GM21447 (cell line): ENCODE measurements around the gene HMGXB4.

Experiments used
- ATAC-seq: cut with Tn5 transposase; IDR thresholded peaks from one replicate; pipeline ENCODE4 v1.9.1; 2021; ENCODE audit not compliant: unreplicated experiment

The HMGXB4 gene

DNA sequence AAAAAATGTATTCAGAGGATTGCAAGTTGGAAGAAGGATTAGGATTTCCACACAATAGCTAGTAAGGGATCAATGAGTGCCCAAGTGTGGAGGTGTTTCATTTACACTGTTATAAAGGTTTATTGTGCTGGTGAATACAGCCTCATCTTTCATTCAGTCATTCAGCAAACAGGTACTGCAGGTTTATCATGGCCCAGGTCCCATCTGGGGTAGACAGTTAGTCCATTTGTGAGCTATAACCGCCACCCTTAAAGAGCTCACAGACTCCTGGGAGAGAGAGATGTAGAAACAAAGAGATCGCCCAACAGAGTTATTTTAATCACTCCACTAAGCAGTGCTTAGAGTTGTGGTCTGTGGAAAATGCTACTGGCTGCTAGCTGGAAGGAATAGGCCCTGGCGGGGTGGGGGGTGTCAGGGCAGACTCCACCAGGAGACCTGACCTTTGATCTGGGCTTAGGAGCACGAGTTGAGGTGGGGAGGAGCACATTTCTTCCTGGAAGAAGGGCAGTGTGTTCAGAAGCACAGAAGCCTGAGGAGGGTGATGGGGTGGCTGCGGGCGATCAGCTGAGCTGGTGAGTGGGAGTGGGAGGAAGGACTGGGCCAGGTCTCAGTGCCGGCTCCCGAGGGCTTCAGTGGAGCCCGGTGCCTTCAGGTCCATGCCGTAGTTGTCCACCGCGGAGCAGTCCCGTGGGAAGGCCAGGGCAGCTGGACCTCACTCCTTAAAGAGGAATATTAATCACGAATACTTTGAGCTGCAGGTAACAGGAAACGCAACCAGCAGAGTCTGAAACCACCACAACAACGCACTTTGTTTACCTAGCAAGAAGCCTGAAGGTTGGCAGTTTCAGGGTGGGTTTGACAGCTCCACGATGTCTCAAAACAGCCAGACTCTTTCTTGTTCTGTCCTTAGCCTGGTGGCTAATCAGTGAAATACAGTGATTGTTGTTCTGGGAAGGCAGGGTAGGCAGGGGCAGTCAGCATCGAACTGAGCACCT lies 53.6 kb downstream of the HMGXB4 start:
- no peak for ATAC-seq

DNA sequence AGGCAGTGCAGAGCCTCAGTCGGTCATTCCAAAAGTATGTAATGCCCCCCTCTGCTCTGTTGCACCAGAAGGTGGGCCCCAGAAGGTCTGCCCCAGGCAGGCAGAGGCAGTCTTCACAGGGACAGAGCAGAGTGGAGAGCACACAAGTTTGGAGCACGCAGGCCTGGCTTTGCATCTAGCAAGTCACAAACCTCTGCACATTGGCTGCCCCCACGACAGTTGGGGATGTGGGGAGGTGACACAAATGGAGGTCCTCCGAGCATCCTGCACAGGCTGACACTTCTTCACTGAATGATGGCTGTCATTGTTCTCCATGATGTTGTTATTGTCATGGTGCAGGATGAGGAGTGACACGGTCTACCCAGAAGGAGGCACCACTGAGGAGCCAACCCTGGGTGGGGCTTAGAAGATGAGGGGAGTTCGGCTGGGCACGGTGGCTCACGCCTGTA lies 54.3 kb downstream of the HMGXB4 start:
- no peak for ATAC-seq

DNA sequence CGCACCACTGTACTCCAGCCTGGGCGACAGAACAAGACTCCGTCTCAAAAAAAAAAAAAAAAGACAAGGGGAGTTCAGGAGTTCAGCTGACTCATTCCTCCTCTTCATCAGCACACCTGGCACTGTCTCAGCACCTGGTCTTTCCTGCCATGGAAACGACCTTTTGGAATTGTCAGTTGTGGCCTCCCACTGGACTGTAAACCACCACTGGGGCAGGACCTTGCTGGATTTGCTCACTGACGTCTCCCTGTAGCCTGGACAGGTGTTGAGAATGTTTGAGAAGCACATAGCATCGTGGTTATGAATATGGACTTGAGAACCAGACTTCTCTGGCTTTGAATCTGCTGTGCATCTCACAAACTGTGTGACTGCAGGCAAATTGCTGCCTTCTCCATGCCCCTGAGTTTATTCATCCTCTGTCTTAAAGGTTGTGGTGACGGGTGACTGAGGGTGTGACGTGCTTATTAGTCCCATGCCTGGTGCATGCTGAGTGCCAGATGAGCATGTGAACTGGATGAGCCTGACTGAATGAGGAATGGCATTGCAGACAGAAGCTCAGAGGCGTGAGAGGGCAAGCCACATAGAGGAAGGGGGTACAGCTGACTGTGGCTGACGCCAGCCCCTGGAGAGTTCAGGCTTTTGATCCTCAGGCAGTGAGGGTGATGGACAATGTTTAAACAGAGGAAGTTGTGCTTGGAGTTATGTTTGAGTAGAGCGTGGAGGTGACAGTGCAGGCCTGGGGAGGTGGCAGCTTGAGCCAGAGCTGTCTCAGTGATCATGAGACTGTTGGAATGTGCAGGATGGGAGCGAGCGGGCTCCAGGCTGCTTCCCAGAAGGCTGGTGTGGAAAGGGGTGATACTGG lies 55.1 kb downstream of the HMGXB4 start:
- ATAC-seq: no peak

DNA sequence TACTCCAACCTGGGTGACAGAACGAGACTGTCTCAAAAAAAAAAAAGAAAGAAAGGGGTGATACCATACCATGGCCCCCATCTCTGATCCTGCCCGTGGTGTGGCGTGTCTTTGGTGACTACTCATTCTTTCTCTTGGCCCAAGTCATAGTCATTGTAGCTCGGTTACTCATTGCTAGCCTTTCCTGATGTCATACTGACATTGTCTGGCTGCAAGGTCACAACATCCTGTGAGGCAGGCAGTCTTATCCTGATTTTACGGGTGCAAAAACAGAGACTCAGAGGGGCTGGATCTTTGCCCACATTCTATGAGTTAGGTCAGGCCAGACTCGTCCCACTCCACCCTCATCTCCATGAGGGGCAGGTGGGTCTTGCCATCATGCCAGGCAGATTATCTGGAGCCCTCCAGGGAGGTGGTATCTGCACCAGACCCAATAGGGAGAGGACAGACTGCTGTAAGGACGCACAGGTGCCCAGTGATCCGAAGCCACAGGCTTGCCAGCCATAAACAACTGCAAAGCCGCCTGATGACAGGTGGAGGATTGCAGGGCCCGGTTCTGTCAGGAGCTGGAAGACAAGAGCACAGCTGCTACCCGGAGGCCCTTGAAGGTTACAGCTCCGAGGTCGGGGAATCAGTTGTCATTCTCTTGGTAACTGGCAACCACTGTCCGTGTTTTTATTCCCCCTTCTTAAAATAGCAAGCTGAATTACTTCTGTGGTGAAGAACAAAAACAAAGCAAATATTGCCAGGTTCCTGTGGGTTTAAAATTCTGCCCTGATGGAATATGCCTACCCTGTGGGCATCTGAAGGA lies 56.2 kb downstream of the HMGXB4 start:
- no peak for ATAC-seq

DNA sequence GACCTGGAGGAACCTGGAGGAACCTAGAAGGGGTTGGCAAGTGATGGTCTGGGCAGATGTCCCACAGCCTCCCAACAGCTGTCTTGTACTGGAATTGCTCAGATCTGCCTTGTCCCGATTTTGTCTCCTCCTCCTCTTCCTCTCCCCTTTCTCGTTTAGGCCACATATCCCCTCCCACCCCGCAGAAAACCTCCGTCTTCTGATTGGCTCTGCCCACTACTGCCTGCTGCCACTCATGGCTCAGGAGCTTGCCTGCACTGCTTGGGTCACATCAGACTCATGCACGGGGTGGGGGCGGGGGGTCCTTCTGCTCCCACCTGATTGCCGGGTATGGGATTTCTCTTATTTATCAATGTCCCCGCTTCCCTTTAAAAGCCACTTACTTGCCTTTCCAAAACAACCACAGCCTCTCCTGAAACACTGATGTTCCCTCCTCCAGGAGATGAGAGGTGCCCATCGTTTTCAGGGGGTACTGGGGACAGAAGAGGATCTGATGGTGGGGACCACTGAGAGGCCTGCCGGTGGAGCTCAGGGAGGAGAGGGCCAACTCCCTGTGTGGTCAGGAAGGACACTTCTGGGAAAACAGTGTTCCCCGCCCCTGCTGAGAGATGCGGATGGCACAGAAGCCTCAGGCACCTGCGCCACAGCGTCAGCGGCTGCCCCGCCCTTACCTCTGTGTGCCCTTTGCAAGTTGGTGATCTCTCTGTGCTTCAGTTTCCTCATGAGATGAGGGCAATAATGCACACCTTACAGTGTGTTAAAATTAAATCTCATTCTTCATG lies 57.1 kb downstream of the HMGXB4 start:
- no peak for ATAC-seq

DNA sequence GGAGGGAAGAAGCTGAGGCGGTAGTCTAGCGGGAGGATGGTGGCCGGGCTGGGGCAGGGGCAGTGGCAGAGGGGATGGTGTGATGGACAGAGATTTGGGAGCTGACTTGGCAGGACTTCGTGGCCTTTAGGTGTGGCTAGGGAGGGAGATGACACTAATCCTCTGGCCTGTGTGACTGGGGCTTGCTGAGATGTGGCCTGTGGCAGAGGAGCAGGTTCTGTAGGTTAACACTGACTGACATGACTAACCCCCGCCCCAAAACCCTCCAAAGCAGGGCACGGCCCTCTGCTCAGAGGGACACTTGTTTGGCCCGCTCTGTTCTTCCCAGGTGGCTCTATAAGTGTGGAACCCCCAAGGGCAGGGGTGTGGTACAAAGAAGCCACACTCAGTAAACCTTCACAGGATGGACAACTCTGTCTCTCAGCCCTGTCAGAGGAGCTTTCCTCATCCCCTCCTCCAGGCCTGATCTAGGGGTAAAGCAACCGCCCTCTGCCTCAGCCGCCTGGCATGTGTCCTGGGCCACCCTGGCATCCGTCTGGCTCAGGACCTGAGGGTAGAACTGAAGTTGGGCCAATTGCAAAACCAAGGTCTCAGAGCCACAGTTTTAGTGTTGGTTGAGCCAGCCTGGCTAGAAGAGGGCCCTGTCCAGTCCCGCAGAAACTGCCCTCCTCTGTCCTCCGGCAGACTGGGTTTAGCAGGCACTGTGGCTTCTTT lies 58.0 kb downstream of the HMGXB4 start:
- ATAC-seq: no peak

DNA sequence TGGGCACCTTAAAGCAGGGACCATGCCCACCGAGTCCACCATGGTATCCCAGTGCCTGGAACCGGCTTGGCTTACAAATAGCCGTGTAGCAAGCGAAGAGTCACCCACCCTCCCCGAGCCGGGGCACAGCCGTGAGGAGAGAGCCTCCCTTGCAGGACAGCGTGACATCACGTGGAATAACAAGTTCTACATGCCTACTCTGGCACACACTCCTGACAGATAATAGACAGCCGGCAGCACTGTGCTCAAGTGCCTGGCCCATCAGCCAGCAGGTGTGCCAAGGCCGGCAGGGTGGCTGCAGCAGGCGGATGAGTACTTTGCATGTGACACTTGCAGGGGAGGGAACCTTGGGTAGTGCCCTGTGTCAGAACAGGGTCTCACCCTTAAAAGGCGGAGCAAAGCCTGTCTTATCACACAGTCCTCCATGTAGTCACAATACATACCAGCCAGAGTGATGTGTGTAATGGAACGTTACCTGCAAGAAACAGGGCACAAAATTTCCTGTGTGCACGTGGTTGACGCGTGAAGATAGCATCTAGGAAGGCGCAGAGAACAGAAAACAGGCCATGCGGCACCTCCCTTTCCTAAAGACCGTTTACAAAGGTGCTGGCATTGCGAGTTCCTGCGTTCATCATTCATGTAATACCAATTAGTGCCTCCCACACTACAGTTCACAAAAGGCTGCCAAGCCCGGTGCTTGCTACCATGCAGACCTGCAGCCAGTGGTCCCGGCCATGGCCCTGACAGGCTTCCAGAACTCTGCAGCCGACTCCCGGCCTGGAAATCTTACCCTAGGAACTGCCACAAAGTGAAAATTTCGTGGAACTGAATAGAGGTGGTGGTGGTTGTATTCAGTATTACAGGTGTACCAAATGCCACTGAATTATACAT lies 58.8 kb downstream of the HMGXB4 start:
- no peak for ATAC-seq

DNA sequence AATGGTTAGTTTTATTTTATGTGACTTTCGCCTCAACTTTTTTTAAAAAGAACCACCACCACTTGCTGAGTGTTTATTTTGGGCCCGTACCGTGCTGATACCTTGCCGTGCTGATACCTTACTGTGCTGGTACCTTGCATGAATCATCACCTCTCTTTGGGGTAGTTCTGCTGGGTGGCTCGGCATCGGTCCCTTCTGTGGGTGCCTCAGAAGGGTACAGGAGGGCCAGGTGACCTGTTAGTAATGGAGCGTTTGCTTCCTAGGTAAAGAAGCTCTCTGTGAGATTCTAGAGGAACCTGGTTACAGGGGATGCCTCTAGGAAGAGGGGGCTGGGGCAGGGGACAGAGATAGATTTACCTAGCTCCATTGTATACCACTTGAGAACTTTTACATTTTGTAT lies 59.5 kb downstream of the HMGXB4 start:
- ATAC-seq: no peak

DNA sequence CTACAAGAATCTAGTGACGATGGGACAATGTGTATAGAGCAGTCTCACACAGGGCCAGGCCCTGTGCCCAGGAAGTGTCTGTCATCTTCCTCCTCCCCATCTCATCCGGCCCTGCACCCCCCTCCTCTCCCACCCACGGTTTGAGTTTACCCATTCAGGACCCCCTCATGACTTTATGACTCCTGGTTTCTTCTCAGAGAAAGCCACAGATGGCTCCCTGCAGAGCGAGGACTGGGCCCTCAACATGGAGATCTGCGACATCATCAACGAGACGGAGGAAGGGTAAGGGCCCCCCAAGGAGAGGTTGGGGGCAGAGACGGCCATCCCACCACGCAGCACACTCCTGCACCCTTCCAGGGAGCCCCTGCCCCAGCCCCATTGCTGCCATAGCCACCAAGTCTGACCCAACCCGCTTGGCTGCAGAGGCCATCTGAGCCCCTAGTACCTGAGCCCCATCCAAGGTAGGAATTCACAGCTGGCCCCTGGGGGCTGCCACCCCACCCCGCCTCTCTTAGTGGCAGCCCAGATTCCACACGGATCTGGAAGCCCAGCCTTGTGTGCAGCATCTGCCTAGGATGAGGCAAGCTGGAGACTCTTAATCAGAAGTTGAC lies 60.5 kb downstream of the HMGXB4 start:
- no peak for ATAC-seq

DNA sequence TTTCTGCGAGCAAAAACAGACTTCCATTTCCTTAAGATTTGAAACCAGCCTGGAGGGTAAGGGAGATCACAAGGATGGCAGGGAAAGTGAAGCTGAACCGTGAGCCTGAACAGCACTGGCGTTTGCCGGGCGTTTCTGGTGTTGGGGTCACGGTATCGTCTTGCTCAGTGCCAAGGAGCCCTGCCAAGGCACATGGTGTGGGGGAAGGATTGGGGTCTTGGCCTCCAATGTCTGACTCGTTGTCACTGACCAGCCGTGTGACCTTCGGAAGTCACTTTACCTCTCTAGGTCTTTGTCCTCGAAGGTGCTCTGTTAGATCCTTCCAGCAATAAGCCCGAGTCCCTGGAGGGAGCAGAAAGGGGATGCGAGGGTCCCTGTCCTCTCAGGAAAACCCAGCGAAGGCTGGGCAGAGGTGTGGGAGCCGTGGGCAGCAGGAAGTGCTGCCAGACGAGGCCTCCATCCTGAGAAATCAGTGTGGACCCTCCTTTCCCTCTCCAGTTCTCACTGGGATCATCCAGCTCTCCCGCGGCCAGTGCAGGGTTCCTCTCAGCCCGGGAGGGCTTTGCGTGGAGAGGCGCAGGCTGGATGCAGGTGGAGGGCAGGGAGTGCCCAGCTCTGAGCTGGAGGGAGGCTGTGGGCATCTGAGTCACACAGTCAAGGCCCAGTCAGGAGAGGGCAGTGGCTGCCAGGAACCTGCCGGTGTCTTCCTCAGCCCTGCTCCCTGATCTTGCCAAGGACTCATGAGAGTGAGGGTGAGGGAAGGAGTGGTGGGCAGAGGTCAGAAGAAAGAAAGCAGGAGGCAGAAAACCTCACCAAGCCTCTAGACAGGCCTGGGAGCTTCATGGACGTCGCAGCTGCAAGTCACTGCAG lies 61.3 kb downstream of the HMGXB4 start:
- ATAC-seq: no peak

DNA sequence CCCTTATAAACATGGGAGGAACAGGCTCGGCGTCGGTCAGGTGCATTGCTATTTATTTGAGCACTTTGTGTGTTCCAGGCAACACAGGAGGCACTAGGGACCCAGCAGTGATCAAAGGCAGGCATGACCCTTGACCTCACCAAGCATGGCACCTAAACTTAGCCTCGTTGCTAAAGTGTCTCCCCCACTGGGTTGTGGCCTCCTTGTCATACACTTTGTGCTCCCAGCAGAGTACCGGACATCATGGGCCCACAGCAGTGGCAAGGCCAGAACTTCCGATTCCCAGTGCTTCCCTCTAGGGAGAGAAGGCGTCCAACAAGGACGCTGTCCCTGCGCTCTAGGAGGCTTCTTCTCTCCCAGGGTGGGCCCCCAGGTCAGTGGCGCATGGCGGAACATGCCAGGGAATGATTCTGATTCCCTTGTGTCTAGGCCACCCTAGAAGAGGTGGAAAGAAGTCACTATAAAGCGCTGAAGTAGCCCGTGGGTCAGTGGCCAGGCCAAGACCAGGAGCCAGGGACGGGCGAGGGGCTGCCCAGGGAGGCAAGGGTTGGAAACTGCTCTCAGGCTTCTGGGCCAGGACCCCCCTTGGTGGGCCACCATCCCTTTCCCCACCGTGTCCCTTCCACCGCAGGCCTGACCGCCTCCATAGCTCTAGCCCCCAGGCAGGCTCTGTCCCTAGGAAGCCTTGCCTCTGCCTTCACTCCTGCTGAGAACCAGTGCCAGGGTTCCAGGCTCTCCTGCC lies 62.1 kb downstream of the HMGXB4 start:
- no peak for ATAC-seq

DNA sequence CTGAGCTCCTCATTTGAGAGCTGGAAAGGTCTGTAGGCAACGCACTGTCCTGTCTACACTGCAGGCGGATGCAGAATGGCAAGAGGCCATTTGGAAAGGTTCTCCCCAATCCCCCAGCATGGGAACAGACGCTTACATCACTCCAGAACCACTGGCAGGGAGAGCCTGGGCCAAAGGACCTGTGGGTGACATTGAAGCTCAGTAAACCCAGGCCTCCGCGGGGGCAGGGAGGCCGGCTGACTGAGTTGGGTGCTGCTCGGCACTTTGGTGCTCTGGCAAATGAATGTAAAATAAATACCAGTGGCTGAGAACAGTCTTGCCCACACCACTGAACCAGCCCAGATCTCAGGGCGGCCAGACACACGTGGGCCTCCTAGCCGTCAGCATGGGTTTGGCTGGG lies 64.8 kb downstream of the HMGXB4 start:
- ATAC-seq: no peak

DNA sequence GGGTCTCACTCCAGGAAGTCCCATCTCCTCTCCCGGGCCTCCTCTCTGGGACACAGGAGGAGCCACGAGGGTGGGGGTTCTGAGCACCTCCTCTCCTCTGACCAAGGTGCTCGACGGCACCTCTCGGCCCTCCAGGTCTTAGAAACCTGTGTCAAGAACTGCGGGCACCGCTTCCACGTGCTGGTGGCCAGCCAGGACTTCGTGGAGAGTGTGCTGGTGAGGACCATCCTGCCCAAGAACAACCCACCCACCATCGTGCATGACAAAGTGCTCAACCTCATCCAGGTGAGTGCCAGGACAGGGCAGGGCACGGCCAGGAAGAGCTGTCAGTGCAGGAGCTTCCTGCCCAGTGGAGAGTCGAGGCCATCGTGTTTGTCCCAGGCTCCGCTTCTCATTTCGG lies 65.6 kb downstream of the HMGXB4 start:
- ATAC-seq: no peak

DNA sequence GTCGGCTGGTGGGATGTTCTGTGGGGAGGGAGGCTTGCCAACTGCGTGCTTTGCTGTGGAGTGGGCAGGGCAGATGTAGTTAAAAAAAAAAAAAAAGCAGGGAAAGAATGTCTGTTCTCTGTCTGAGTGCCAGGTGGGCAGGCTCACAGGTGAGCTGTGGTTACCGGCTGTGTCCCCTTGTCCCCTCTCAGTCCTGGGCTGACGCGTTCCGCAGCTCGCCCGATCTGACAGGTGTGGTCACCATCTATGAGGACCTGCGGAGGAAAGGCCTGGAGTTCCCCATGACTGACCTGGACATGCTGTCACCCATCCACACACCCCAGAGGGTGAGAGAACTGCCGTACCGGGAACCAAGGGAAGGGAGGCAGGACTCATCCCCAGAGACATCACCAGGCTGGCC lies 66.0 kb downstream of the HMGXB4 start:
- no peak for ATAC-seq

DNA sequence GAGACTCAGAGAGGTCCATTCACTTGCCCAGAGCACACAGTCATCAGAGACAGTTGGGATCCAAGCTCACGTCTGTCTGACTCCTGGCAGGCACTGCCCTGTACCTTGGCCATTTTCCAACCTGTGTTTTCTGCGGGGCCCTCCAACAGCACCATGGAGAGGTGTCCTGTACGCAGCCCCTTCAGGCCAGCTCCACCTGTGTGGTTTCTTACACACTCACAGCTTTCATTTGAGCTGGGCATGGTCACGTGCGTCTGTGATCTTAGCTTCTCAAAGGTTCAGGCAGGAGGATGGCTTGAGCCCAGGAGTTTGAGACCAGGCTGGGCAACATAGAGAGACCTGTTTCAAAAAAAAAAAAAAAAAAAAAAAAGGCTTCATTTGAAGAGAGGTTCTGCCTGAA lies 66.8 kb downstream of the HMGXB4 start:
- no peak for ATAC-seq

DNA sequence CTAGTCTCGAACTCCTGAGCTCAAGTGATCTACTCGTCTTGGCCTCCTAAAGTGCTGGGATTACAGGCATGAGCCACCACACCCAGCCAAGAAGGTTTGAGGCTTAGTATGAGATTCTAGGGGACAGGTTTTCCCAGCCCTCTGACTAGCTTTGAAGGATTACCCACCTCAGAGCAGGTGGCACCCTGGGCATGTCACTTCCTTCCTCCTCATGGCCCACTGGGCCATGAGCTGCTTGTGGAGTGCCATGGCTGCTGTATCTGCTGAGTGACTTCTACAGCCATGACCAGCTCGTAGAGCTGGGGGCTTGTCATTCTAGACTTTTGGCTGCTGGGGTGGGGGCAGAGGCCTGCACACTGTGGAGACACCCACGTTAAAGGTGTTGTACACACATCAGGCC lies 67.5 kb downstream of the HMGXB4 start:
- no peak for ATAC-seq

DNA sequence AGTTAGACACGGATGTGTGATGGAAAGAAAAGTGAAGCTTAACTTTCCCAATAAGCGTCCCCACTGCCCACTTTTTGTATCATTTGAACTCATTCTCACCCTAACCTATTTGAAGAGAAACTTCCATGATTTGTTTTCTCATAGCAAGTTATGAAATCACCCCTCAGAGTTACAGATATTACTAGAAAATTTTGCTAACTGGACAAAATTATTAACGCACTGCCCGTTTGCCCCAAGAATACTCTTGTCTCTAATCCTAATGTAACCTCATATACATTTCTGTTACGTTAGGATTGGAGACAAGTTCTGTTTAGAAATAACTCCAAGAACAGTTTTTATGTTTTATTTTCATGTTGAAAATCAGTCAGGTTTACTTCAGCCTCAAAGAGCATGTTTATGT lies 67.9 kb downstream of the HMGXB4 start:
- no peak for ATAC-seq
